Measurements from ENCODE around the gene NIM1K.

DNA sequence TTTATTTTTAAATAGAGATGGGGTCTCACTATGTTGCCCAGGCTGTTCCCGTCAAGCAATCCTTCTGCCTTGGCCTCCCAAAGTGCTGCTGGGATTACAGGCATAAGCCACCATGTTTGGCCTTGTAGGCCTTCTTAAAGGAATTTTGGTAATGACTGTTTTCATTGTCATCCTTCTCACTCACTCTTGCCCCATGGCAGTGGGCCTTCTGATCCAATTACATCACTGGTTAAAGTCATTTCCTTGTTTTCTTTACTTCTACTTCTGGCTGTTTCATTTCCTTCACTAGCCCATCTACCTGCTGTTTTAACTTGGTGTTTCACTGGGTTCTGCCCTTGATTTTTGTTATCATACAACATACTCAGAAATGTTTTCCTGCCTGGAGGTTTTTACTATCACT is 20.1 kb upstream of the NIM1K start:
- TF ChIP-seq, protein P1, sequence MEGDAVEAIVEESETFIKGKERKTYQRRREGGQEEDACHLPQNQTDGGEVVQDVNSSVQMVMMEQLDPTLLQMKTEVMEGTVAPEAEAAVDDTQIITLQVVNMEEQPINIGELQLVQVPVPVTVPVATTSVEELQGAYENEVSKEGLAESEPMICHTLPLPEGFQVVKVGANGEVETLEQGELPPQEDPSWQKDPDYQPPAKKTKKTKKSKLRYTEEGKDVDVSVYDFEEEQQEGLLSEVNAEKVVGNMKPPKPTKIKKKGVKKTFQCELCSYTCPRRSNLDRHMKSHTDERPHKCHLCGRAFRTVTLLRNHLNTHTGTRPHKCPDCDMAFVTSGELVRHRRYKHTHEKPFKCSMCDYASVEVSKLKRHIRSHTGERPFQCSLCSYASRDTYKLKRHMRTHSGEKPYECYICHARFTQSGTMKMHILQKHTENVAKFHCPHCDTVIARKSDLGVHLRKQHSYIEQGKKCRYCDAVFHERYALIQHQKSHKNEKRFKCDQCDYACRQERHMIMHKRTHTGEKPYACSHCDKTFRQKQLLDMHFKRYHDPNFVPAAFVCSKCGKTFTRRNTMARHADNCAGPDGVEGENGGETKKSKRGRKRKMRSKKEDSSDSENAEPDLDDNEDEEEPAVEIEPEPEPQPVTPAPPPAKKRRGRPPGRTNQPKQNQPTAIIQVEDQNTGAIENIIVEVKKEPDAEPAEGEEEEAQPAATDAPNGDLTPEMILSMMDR (IDR thresholded peaks at IDR 0.05 in 8 of 11, conservative IDR thresholded peaks at IDR 0.05 in 3 of 11), result no peak
- TF ChIP-seq POLR2AphosphoS5 (IDR thresholded peaks at IDR 0.05), result no peak
